Adrenal gland (tissue), 5 donors: ENCODE data around the gene AIP.

Experiments
- CTCF ChIP-seq, 6 experiments: fragments of 450-650 bp in 4 of 6; fragments of 200-600 bp in 2 of 6; sonication (generic) in 1 of 6; IDR thresholded peaks; 1 replicate in 5 of 6; 2 replicates in 1 of 6; pipeline versions ENCODE4 v1.5.1 to v1.8.0; 2016 to 2021; ENCODE audit warnings: antibody characterized with exemption in 6 of 6, mild to moderate bottlenecking in 2 of 6, moderate library complexity in 1 of 6
- POLR2A ChIP-seq, 2 donors: fragments of 450-650 bp; IDR thresholded peaks; one replicate each; pipeline ENCODE4 v1.6.1; 2017; ENCODE audit warnings: antibody characterized with exemption in 2 of 2, mild to moderate bottlenecking in 2 of 2, moderate library complexity in 1 of 2
- donor health status: DM: no; HTN: no; CAD: no.

- peak in 1 of 6 experiments; percentile 34 for TF ChIP-seq CTCF (IDR thresholded peaks at IDR 0.05)
- TF ChIP-seq POLR2A (IDR thresholded peaks at IDR 0.05) = no peak
These were observed 19.6 kb upstream of the AIP start for GRCh38 chr11:67463186-67463585.
